A549 (cell line): ENCODE data around the gene CFAP46. TPM values are rescaled to one million over a fixed set of nuclear protein-coding genes. Genes with fewer than 3 reads are reported as not detected.

Source experiments
- ATAC-seq, 2 experiments: fragments of 200-7000 bp in 1 of 2; fragments of >200 bp in 1 of 2; cut with Nextera tagmentation in 1 of 2; cut with Tn5 transposase in 1 of 2; 3 replicates each; pipeline versions ENCODE4 v1.8.0 to v1.9.1; 2018 to 2020; ENCODE audit warnings: mild to moderate bottlenecking in 1 of 2, moderate library complexity in 1 of 2
- CTCF ChIA-PET: fragments of 300-600 bp; sonication (Branson Sonifier 250); formaldehyde crosslinking; extraction: SDS; loops from one replicate; lab custom pipeline; 2021; ENCODE audit warnings: antibody characterized with exemption, inconsistent platforms; lab: Yijun Ruan, JAX
- POLR2A ChIA-PET: fragments of 350-600 bp; formaldehyde crosslinking; extraction: SDS; loops from one replicate; lab custom pipeline; 2021; ENCODE audit warnings: antibody characterized with exemption, inconsistent platforms; lab: Yijun Ruan, JAX
- DNase-seq, 2 experiments: peaks; one replicate each; pipeline versions ENCODE4 v3.0.0 to v3.0.0-alpha.2; 2011 to 2016; ENCODE audit warnings: low read depth in 1 of 2, low spot score in 1 of 2
- FAIRE-seq: peaks from 2 replicates; lab custom pipeline; 2011; peaks lifted over from hg19 to GRCh38; lab: Jason Lieb, UNC
- H3K27ac ChIP-seq, 2 experiments: fragments of >200 bp; sonication (Bioruptor Twin); formaldehyde crosslinking; 3 replicates each; pipeline ENCODE4 v1.5.1; 2016 to 2017
- H3K4me1 ChIP-seq: fragments of >200 bp; sonication (Bioruptor Twin); formaldehyde crosslinking; 3 replicates; pipeline ENCODE4 v1.6.1; 2016
- H3K4me2 ChIP-seq: fragments of >200 bp; sonication (Bioruptor Twin); formaldehyde crosslinking; 3 replicates; pipeline ENCODE4 v1.6.1; 2016
- H3K4me3 ChIP-seq: fragments of >200 bp; sonication (Bioruptor Twin); formaldehyde crosslinking; 3 replicates; pipeline ENCODE4 v1.5.1; 2016
- H3K9me3 ChIP-seq: fragments of >200 bp; sonication (Bioruptor Twin); formaldehyde crosslinking; 3 replicates; pipeline ENCODE4 v1.6.1; 2016
- CEBPB ChIP-seq, 2 experiments: fragments of >200 bp in 1 of 2; sonication (Bioruptor Twin) in 1 of 2; formaldehyde crosslinking in 1 of 2; IDR thresholded peaks; 2 replicates each; pipeline ENCODE4 v1.6.1; 2012 to 2016
- CHD4 ChIP-seq: fragments of 200-600 bp; sonication (generic); IDR thresholded peaks from 2 replicates; pipeline ENCODE4 v1.6.1; 2016; ENCODE audit warnings: antibody characterized with exemption, mild to moderate bottlenecking, borderline replicate concordance
- FOSL2 ChIP-seq, 2 experiments: fragments of 450-650 bp in 1 of 2; fragments of >200 bp in 1 of 2; sonication (Bioruptor Twin) in 1 of 2; formaldehyde crosslinking; IDR thresholded peaks; 2 replicates each; pipeline versions ENCODE4 v1.5.0 to v1.6.1; 2016 to 2020; ENCODE audit warnings: mild to moderate bottlenecking in 1 of 2, moderate library complexity in 1 of 2
- FOXS1 ChIP-seq: fragments of 250-450 bp; sonication (Bioruptor Pico); IDR thresholded peaks from 2 replicates; pipeline ENCODE4 v1.5.0; 2020; ENCODE audit warnings: mild to moderate bottlenecking, moderate library complexity
- GATA3 ChIP-seq: IDR thresholded peaks from 2 replicates; pipeline ENCODE4 v1.6.1; 2012; ENCODE audit warnings: borderline replicate concordance
- HDAC2 ChIP-seq: fragments of 200-600 bp; sonication (generic); IDR thresholded peaks from 2 replicates; pipeline ENCODE4 v1.6.1; 2016
- HES2 ChIP-seq: fragments of >200 bp; sonication (Bioruptor Twin); formaldehyde crosslinking; IDR thresholded peaks from 2 replicates; pipeline ENCODE4 v1.6.1; 2016
- HOXB13 ChIP-seq: fragments of 250-450 bp; sonication (Bioruptor Pico); IDR thresholded peaks from 2 replicates; pipeline ENCODE4 v1.5.0; 2020; ENCODE audit warnings: low read depth, mild to moderate bottlenecking, moderate library complexity
- KDM1A ChIP-seq: fragments of 200-600 bp; sonication (generic); IDR thresholded peaks from 2 replicates; pipeline ENCODE4 v1.6.1; 2016; ENCODE audit warnings: low read depth, mild to moderate bottlenecking
- MYC ChIP-seq: IDR thresholded peaks from 2 replicates; pipeline ENCODE4 v1.6.1; 2012; ENCODE audit warnings: mild to moderate bottlenecking, inconsistent platforms, low read length, improper control_type of control experiment, borderline replicate concordance
- NPAS2 ChIP-seq: fragments of 250-450 bp; sonication (Bioruptor Pico); IDR thresholded peaks from 2 replicates; pipeline ENCODE4 v1.8.0; 2022; ENCODE audit warnings: mild to moderate bottlenecking, moderate library complexity, borderline replicate concordance
- NR3C1 ChIP-seq: fragments of >200 bp; sonication (Bioruptor Twin); formaldehyde crosslinking; IDR thresholded peaks from 3 replicates; pipeline ENCODE4 v1.6.1; 2017
- POLR2AphosphoS2 ChIP-seq: conservative IDR thresholded peaks from 2 replicates; pipeline ENCODE4 v1.6.1; 2012; ENCODE audit warnings: low read length, improper control_type of control experiment, inconsistent platforms
- RARB ChIP-seq: fragments of 250-450 bp; sonication (Bioruptor Pico); IDR thresholded peaks from 2 replicates; pipeline ENCODE4 v1.8.0; 2021; ENCODE audit warnings: mild to moderate bottlenecking, moderate library complexity
- RCOR1 ChIP-seq: fragments of 150-350 bp; IDR thresholded peaks from 2 replicates; pipeline ENCODE4 v1.6.1; 2014; ENCODE audit warnings: antibody characterized with exemption, low read length, low read depth
- RNF2 ChIP-seq: fragments of 200-600 bp; sonication (generic); IDR thresholded peaks from 2 replicates; pipeline ENCODE4 v1.6.1; 2016; ENCODE audit warnings: low read depth, mild to moderate bottlenecking, antibody characterized with exemption, moderate library complexity, borderline replicate concordance
- TFCP2L1 ChIP-seq: fragments of 250-450 bp; sonication (Bioruptor Pico); IDR thresholded peaks from 2 replicates; pipeline ENCODE4 v1.5.0; 2021; ENCODE audit warnings: mild to moderate bottlenecking
- WGBS: methylation state at CpG from one replicate; pipeline ENCODE4 v1.1.6; 2017; ENCODE audit errors: missing lambda C conversion rate; 5-methylcytosine and 5-hydroxymethylcytosine counted together
- polyA plus RNA-seq, 4 experiments: library from polyadenylated mRNA; depleted of rRNA in 3 of 4; stranded (reverse); fragments of >200 nt; fragmentation: RNase III in 1 of 4; extraction: RNeasy Plus Mini Kit Qiagen cat#74134 plus additional on column Dnase treatment in 1 of 4; gene quantifications; 2 replicates in 3 of 4; 3 replicates in 1 of 4; pipeline ENCODE4 v1.2.3, GENCODE V29; 2011 to 2017
- TF ChIP-seq, protein P1 (sequence below): IDR thresholded peaks from 2 replicates; pipeline ENCODE4 v1.6.1; 2012

Gene CFAP46
- polyA plus RNA-seq, 2 of the 4 experiments (the other 2 are of a cell fraction), result 0.88 to 1.8 TPM

GRCh38 chr10:132937861-132938260 is 4.5 kb downstream of the CFAP46 start:
- ChIA-PET CTCF (interaction anchor here (1.2 to 4.4 kb wide), 4 partner anchors 45 to 283 kb away, joined by 3 to 49 read pairs (median 5); no protein-coding TSS in a partner anchor), POLR2A (no interaction called here)
- Histone ChIP-seq H3K27ac (no peak overlapping the region), H3K4me3 (no peak overlapping the region), H3K9me3 (no peaks in the 10 kb centered on the region), H3K4me1 (no peaks in the 10 kb centered on the region), H3K4me2 (no peak overlapping the region)
- no peak for FAIRE-seq
- TF ChIP-seq CHD4 (no peak), GATA3 (no peak), HOXB13 (CRISPR knock-in tag) (no peak), RCOR1 (no peak), RARB (CRISPR knock-in tag) (no peak)
- TF ChIP-seq, protein P1, sequence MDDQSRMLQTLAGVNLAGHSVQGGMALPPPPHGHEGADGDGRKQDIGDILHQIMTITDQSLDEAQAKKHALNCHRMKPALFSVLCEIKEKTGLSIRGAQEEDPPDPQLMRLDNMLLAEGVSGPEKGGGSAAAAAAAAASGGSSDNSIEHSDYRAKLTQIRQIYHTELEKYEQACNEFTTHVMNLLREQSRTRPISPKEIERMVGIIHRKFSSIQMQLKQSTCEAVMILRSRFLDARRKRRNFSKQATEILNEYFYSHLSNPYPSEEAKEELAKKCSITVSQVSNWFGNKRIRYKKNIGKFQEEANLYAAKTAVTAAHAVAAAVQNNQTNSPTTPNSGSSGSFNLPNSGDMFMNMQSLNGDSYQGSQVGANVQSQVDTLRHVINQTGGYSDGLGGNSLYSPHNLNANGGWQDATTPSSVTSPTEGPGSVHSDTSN, result no peak
- 64% methylated on average over 8 of the region's 19 CpGs for WGBS
- no peak for ATAC-seq
- no peak for DNase-seq

DNA sequence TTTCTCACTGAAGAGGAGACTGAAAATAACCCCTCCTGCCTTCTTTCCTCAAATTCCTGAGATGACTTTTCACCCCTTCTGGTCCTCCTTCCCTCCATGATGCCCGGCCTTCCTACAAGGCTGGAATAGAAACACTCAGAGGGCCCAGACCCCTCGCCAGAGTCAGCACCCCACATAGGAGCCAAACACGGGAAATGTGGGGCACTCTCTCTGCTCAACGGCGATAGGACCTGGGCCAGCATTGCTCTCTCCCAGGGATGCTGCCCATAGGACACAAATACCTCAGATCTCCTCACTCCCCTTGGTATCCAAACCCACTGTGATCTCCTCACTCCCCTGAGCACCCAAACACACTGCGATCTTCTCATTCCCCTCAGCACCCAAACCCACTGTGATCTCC is 7.4 kb downstream of the CFAP46 start:
- no peak for TF ChIP-seq TFCP2L1
- no peak for TF ChIP-seq HDAC2
- no peak for TF ChIP-seq POLR2AphosphoS2
- Histone ChIP-seq H3K4me3 (no peak overlapping the region), H3K27ac (no peak overlapping the region), H3K9me3 (no peaks in the 10 kb centered on the region), H3K4me1 (no peaks in the 10 kb centered on the region), H3K4me2 (no peak overlapping the region)
- ATAC-seq (no peak), FAIRE-seq (no peak), DNase-seq (no peak)
- ChIA-PET CTCF (no interaction called here), POLR2A (no interaction called here)
- 48% methylated on average over 6 of the region's 6 CpGs for WGBS

- no peaks in the 10 kb centered on the region for H3K9me3 ChIP-seq
- H3K4me1 ChIP-seq, result no peaks in the 10 kb centered on the region
- POLR2A ChIA-PET, result no interaction called here
- CTCF ChIA-PET, result interaction anchor here (1.0 to 1.1 kb wide), 2 partner anchors 13 to 191 kb away, joined by 3 to 5 read pairs; no protein-coding TSS in a partner anchor
- ATAC-seq, result no peak
- H3K4me2 ChIP-seq, result no peak overlapping the region
- no peak overlapping the region for H3K4me3 ChIP-seq
- no peak for DNase-seq
- FAIRE-seq, result no peak
- 63% methylated on average over 20 of the region's 30 CpGs for WGBS
- TF ChIP-seq NPAS2 (CRISPR knock-in tag), result no peak
- no peak for TF ChIP-seq NR3C1
- no peak for TF ChIP-seq FOXS1 (CRISPR knock-in tag)
- TF ChIP-seq KDM1A, result no peak
- TF ChIP-seq RARB (CRISPR knock-in tag), result no peak
- no peak for TF ChIP-seq HES2
- no peak for TF ChIP-seq MYC
- no peak for TF ChIP-seq RNF2
- TF ChIP-seq CEBPB (IDR thresholded peaks at IDR 0.05), result no peak
- TF ChIP-seq FOSL2 (IDR thresholded peaks at IDR 0.05), result no peak
- TF ChIP-seq FOSL2 (CRISPR knock-in tag; IDR thresholded peaks at IDR 0.05), result no peak
- TF ChIP-seq, all 56 proteins: peak for 0
- H3K27ac ChIP-seq, result no peak overlapping the region
Observed at GRCh38 chr10:132933308-132934042, 8.9 kb downstream of the CFAP46 start.
